HG03280 (cell line): ENCODE data around the gene CDC42.

ENCODE experiments used
- ATAC-seq: cut with Tn5 transposase; IDR thresholded peaks from one replicate; pipeline ENCODE4 v1.9.1; 2021; ENCODE audit warnings: mild to moderate bottlenecking, moderate library complexity; ENCODE audit not compliant: unreplicated experiment

Gene CDC42

GRCh38 chr1:22124592-22125229 lies 72.2 kb downstream of the CDC42 start:
- no peak for ATAC-seq

GRCh38 chr1:22126531-22126930 lies 74.0 kb downstream of the CDC42 start:
- ATAC-seq: no peak

GRCh38 chr1:22127248-22127647 lies 74.7 kb downstream of the CDC42 start:
- no peak for ATAC-seq

GRCh38 chr1:22127731-22128130 lies 75.2 kb downstream of the CDC42 start:
- ATAC-seq: no peak

- no peak for ATAC-seq
Observed at GRCh38 chr1:22128392-22128791, 75.9 kb downstream of the CDC42 start.

GRCh38 chr1:22129501-22130117 lies 77.1 kb downstream of the CDC42 start:
- ATAC-seq: no peak

GRCh38 chr1:22131062-22131461 lies 78.6 kb downstream of the CDC42 start:
- no peak for ATAC-seq

- ATAC-seq: no peak
Observed at GRCh38 chr1:22131875-22132486, 79.5 kb downstream of the CDC42 start.

- ATAC-seq: no peak
Observed at GRCh38 chr1:22132517-22133235, 80.2 kb downstream of the CDC42 start.

- no peak for ATAC-seq
Observed at GRCh38 chr1:22133247-22133930, 80.9 kb downstream of the CDC42 start.

- ATAC-seq: no peak
Observed at GRCh38 chr1:22133931-22134324, 81.4 kb downstream of the CDC42 start.

GRCh38 chr1:22137004-22137720 lies 84.7 kb downstream of the CDC42 start:
- no peak for ATAC-seq

GRCh38 chr1:22139066-22139594 lies 86.6 kb downstream of the CDC42 start:
- no peak for ATAC-seq

GRCh38 chr1:22139817-22140216 lies 87.3 kb downstream of the CDC42 start:
- ATAC-seq: no peak
